Inflammatory macrophage (primary cell): ENCODE data around the gene PCDHGA1.
A peak's percentile ranks its signal among the peaks of the same experiment; 100 is the strongest.

Source experiments
- DNase-seq, 2 donors: peaks; one replicate each; pipeline ENCODE4 v3.0.0-alpha.2; 2020 to 2022

PCDHGA1 gene

GRCh38 chr5:141515141-141515540, 184.8 kb downstream of the PCDHGA1 start:
- no peak for DNase-seq

- no peak for DNase-seq
Measured at GRCh38 chr5:141515946-141516671, 185.8 kb downstream of the PCDHGA1 start.

DNA sequence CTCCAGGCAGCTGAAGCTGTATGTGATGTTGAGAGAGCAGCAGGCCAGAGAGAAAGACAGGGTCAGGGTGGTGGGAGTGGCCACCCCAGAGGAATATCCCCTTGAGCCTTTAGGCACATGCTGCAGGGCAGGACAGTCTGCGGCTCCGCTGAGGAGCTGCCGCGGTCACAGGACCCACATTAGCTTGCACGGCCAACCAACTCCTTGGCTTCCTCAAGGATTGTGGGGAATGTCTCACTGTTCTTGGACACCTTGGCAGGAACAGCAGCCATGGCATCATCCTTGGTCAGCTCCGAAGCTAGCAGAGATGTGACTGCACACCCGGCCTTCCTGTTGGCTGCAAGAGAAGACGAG, 186.3 kb downstream of the PCDHGA1 start:
- no peak for DNase-seq

DNA sequence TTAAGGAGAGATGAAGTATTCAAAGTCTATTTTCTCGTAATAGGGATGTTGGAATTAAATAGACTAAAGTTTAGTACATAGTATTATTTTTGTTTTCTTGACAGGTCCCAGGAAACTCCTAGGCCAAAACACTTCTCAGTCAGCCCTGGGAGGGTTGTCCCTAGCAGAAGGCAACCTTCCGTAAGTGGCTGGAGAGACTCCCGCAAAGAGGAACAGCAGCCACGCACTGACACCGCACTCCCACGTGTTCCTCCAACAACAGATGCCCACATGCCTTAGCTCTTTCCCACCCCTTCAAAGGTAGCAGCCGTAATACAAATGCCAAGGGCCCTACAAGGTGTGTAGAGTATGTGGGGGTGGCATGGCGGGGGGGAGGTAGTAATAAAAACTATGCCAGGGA, 187.0 kb downstream of the PCDHGA1 start:
- DNase-seq = peak; percentile 23 to 77

GRCh38 chr5:141517880-141518617, 187.7 kb downstream of the PCDHGA1 start:
- no peak for DNase-seq

DNA sequence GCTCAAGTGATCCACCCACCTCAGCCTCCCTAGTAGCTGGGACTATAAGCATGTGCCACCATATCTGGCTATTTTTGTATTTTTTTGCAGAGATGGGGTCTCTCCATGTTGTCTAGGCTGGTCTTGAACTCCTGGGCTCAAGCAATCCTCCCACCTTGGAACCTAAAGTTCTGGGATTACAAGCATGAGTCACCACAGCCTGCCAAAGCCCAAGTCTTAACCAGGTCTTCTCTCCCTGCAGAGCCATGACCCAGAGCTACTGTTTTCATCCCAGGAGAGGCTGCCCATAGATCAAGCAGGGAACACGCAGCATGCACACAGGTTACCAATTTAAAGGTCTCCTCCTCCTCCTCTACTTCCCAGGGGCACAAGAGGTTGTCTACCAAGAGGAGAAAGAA, 188.3 kb downstream of the PCDHGA1 start:
- no peak for DNase-seq

DNA sequence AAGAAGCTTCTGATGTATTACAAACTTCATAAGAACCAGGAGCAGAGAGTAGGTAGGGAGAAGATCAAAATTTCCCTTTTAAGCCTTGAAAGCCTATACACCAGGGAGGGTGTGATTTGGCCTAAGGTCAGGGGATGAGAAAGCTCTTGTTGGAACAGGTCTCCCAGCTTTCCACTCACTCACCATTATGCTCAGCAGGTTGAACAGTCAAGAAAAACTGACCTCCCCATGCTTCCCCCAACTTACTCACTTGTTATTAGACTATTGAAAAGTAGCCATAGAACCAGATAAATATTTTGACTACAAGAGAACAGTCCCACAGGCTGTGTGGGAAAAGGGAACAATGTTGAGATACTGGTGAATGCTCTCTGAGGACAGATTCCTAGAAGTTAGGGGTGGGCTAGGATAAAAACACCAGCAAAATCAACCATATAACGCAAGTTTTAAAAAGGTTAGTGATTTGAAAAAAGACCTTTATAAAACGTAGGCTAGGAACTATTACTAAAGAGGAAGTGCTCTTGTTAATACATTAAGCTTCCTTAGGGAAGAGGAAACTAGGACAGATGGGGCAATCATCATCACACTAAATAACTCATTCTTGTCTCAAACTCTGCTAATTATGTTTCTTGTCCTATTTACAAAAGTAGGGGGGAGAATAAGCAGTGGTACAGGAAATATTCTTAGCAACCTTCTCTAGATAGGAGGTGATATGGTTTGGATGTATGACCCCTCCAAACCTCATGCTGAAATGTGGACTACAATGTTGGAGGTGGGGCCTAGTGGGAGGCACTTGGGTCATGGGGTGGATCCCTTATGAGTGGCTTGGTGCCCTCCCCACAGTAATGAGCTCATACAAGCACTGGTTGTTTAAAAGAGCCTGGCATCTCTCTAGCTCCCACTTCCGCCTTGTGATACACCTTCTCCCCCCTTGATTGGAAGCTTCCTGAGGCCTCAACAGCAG, 189.6 kb downstream of the PCDHGA1 start:
- peak; percentile 80 to 86 for DNase-seq

GRCh38 chr5:141521244-141521781, 191.0 kb downstream of the PCDHGA1 start:
- DNase-seq = peak; percentile 93

DNA sequence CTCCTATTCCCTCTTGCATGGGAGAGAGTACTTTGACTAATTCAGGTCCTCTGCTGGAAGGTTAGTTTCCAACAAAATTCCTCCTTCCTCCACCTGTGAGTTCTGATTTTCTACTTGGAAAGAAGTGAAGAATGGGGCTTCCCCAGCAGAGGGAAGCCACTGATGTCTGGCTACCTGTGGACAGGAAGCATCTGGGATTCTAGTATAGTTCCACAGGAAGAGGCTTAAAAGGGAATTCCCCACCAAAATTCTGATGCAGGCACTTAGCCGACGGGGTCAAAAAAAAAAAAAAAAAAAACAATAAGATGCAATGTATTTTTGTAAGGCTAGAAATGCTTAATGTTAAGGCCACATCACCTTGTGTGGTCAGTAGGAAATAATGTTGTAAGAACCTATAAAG, 192.0 kb downstream of the PCDHGA1 start:
- DNase-seq = no peak

DNA sequence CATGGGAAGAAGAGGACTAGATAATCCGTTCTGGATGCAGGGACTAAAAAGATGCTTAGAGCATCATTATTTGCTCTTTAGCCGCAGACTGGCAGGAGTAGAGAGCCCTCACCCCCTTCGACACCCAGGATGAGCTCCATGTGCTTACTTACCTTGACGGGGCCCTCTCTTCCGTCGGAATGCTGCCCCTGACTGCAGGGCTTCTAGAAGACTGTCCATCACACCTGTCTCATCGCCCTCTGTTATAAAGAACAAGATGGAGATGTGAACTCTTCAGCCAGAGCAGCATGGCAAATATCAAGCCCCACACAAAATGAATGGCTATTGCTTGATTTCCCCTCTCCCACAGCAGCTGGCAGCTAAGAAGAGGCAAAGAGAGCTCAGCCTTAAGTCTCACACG, 193.7 kb downstream of the PCDHGA1 start:
- no peak for DNase-seq

DNA sequence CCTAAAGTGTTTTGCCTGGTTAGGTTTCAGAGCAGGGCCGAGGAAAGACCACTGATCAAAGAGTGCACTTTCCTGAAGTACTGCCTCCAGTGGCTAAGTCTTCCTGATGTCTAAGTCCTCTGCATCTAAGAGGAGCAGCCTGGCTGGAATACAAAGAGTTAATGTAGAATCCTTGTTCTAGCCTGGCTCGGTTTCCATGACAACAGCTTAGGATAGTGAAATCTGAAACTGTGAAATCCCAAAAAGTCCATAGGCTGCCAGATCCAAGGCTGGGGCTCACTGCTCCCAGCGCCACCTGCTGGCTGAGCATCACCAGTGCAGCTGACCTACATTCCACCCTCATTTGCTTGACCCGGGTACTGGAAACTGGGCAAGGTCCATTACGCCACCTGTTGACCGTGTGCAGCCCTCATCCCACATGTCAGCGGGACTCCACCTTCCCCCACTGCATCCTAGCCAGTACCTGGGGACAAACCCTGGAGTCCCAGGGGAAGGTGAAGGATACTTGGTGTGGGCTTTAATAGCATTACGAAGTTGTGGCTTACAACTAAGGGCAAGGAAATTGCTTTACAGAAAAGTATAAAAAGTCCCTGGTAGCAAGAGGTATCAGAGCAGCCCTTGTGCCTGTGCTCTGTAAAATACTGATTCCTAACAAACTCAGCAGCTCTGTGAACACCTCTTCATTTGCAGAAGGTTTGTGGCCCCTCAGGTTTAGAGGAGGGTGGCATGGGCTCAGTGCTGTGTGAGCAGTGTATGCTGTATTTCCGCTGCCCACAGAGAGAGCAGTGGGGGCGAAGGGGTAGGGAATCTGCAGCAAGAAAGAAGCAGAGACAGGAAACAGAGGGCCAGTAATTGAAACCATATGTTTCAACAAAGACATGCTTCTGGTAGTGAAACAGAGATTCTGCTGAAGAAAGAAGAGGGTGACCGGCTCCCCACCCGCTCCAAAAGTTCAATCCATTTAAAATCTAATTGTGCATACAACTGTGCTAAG, 194.6 kb downstream of the PCDHGA1 start:
- DNase-seq = peak; percentile 76 to 85

DNA sequence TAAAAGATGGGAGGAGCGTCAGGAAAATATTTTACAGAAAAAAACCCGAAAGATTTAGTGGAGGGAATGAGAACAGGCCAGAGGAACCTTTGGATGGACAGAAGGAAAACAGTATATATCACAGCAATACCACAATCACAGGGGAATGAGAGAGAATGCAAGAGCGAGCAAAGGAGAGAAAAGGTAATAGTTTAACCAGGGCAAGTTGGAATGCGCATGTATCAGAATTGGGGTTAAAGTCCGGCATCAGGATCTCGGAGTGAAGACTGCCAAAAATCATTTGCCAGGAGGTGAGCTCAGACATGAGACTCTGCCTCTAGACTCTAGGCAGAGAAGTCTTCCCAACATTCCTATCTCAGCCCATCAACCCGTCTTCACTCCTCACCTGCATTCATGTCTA, 195.3 kb downstream of the PCDHGA1 start:
- DNase-seq = no peak

- no peak for DNase-seq
Measured at GRCh38 chr5:141527426-141527825, 197.1 kb downstream of the PCDHGA1 start.

DNA sequence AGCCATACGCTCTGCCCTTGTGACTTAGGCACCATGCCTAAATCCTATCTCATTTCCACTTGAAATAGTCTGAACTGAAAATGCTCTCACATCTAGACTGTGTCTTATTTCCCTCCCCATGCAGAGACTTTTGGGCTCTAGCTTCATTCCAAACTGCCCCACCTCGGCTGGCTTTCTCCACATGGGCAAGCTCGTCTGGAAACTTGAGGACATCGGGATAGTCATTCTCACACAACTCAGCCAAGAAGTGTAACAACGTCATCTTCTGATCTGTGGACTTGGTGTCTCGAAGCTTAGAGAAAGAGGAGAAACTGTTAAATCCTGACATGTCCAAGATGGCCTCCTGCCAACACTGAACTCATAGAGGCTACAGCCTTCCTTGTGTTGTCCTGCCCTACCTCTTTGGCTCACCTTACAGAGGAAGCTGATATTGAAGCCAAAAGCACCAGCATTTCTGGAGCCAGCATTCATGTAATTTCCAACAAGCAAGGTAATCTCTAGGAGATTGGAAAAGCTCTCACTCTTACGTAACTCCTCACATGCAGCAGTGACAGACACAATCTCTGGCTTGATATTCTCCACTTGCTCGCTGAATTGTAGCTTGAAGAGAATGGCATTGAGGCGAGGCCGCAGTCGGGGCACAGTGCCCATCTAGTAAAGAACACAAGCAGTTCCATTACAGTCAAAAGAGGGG, 198.1 kb downstream of the PCDHGA1 start:
- no peak for DNase-seq

DNA sequence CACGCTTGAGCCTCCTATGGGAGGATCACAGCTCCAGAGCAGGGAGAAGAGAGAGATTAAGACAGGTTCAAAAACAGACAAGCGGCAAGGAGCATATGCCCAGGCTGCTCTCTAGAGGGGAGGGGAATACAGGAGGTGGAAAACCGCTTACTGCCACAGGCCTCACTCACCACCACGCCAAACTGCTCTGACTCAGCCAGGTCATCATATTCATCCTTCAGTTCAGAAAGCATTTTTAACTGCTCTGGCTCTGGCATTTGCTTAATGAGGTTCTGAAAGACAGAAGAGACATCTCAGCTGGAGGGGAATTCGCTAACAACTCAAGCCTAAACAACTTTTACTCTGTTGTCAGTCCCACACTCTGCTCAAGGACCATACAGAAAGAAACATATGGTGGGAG, 198.7 kb downstream of the PCDHGA1 start:
- no peak for DNase-seq

DNA sequence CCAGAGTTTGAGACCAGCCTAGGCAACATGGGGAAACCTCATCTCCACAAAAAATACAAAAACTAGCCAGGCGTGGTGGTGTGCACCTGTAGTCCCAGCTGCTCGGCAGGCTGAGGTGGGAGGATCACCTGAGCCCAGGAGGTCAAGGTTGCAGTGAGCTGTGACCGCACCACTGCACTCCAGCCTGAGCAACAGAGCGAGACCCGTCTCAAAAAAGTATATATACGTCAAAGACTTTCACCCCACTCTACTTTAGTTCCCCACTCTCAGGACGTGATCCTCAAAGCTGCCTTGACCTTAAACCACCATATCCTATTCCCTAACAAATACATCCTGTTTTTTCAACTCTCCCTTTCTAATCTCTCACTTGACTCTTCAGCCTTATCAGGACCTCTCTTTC, 199.6 kb downstream of the PCDHGA1 start:
- DNase-seq = no peak

- no peak for DNase-seq
Measured at GRCh38 chr5:141532726-141533125, 202.4 kb downstream of the PCDHGA1 start.

GRCh38 chr5:141533897-141534296, 203.6 kb downstream of the PCDHGA1 start:
- no peak for DNase-seq

DNA sequence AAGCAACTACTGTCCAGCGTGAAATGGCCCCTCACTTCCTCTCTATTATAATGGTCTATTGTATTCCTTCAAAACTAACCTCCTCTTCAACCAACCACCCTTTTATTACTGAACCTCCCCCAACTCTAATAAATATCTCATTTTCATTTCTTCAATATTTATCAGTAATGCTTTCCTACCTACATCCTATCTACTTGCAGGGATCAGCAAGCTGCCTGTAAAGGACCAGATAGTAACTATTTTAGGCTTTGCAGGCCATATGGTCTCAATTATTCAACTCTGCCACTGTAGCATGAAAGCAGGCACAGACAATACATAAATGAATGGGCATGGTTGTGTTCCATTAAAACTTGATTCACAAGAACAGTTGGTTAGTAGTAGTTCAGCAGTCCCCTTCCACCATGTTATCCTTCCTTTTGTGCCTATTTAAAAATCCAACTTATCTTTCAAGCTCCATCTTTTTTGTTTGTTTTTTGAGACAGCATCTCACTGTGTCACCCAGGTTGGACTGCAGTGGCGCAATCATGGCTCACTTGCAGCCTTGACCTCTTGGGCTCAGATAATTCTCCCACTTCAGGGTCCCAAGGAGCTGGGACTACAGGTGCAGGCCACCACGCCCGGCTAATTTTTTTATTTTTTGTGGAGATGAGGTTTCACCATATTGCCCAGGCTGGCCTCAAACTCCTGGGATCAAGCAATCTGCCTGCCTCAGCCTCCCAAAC, 204.3 kb downstream of the PCDHGA1 start:
- DNase-seq = no peak

GRCh38 chr5:141543053-141543452, 212.7 kb downstream of the PCDHGA1 start:
- no peak for DNase-seq
